Stimulated activated naive CD8-positive, alpha-beta T cell treated with anti-CD3 and anti-CD28 coated beads, Interleukin-15, amount 100 ng/mL, for 72 hours (primary cell): ENCODE measurements around the gene MBP.

Experiments
- ATAC-seq: fragments of 150-1000 bp; cut with Tn5 transposase; 2 replicates; pipeline ENCODE4 v1.10.0; 2021; ENCODE audit warnings: mild to moderate bottlenecking, moderate library complexity
- DNase-seq, 2 donors: peaks; one replicate each; pipeline ENCODE4 v3.0.0; 2021 to 2022
- H3K27ac Mint-ChIP-seq, 2 donors: one replicate each; pipeline ENCODE4 v1.8.0; 2022; ENCODE audit warnings: mild to moderate bottlenecking in 2 of 2, mixed read lengths in 2 of 2, moderate library complexity in 2 of 2
- H3K27me3 Mint-ChIP-seq: one replicate; pipeline ENCODE4 v1.8.0; 2022; ENCODE audit warnings: mixed read lengths
- H3K4me1 Mint-ChIP-seq: one replicate; pipeline ENCODE4 v1.8.0; 2022; ENCODE audit warnings: mild to moderate bottlenecking, mixed read lengths
- H3K4me3 Mint-ChIP-seq, 2 donors: one replicate each; pipeline ENCODE4 v1.8.0; 2022; ENCODE audit warnings: mild to moderate bottlenecking in 2 of 2, mixed read lengths in 2 of 2, moderate library complexity in 1 of 2
- H3K9me3 Mint-ChIP-seq, 2 donors: one replicate each; pipeline ENCODE4 v1.8.0; 2022; ENCODE audit warnings: mixed read lengths in 2 of 2

Gene MBP

GRCh38 chr18:77114415-77115191, 18.0 kb downstream of the MBP start:
- H3K4me3 Mint-ChIP-seq = peak overlapping the region; percentile 15 to 42
- H3K4me1 Mint-ChIP-seq = peaks cover 93% of the 10 kb centered on the region
- ATAC-seq = peak; percentile 80
- H3K27ac Mint-ChIP-seq = peak overlapping the region; percentile 57 to 59
- no peaks in the 10 kb centered on the region for H3K27me3 Mint-ChIP-seq
- H3K9me3 Mint-ChIP-seq = no peaks in the 10 kb centered on the region
- peak in 1 of 2 donors; percentile 45 for DNase-seq

GRCh38 chr18:77114152-77114414, 18.5 kb downstream of the MBP start:
- Mint-ChIP-seq H3K9me3 (no peaks in the 10 kb centered on the region), H3K4me3 (peak overlapping the region in 1 of 2 donors; percentile 42), H3K27me3 (no peaks in the 10 kb centered on the region), H3K27ac (no peak overlapping the region), H3K4me1 (peaks cover 93% of the 10 kb centered on the region)
- no peak for ATAC-seq
- DNase-seq = no peak

- no peaks in the 10 kb centered on the region for H3K27me3 Mint-ChIP-seq
- no peak overlapping the region for H3K4me3 Mint-ChIP-seq
- no peak overlapping the region for H3K27ac Mint-ChIP-seq
- H3K9me3 Mint-ChIP-seq = no peaks in the 10 kb centered on the region
- DNase-seq (no peak), ATAC-seq (no peak)
- H3K4me1 Mint-ChIP-seq = peaks cover 93% of the 10 kb centered on the region
These were observed 19.0 kb downstream of the MBP start for GRCh38 chr18:77113361-77114151.

- ATAC-seq (no peak), DNase-seq (no peak)
- Mint-ChIP-seq H3K4me3 (peak overlapping the region in 1 of 2 donors; percentile 10), H3K4me1 (peaks cover 98% of the 10 kb centered on the region), H3K9me3 (no peaks in the 10 kb centered on the region), H3K27ac (peak overlapping the region in 1 of 2 donors; percentile 67), H3K27me3 (no peaks in the 10 kb centered on the region)
These were observed 19.9 kb downstream of the MBP start for GRCh38 chr18:77112747-77113092.

GRCh38 chr18:77111951-77112746, 20.4 kb downstream of the MBP start:
- ATAC-seq = no peak
- Mint-ChIP-seq H3K4me1 (peaks cover 98% of the 10 kb centered on the region), H3K9me3 (peaks cover 0 to 5% of the 10 kb centered on the region in 2 donors), H3K27ac (peak overlapping the region; percentile 9 to 67), H3K27me3 (no peaks in the 10 kb centered on the region), H3K4me3 (peak overlapping the region in 1 of 2 donors; percentile 16)
- DNase-seq = no peak

- no peak overlapping the region for H3K27ac Mint-ChIP-seq
- peaks cover 99% of the 10 kb centered on the region for H3K4me1 Mint-ChIP-seq
- H3K27me3 Mint-ChIP-seq = no peaks in the 10 kb centered on the region
- H3K9me3 Mint-ChIP-seq = peaks cover under 1 to 12% of the 10 kb centered on the region in 2 donors
- DNase-seq (no peak), ATAC-seq (no peak)
- no peak overlapping the region for H3K4me3 Mint-ChIP-seq
These were observed 21.1 kb downstream of the MBP start for GRCh38 chr18:77111449-77111848.

GRCh38 chr18:77110936-77111335, 21.6 kb downstream of the MBP start:
- Mint-ChIP-seq H3K27me3 (no peaks in the 10 kb centered on the region), H3K4me1 (peaks cover 99% of the 10 kb centered on the region), H3K27ac (no peak overlapping the region), H3K4me3 (no peak overlapping the region), H3K9me3 (peaks cover 4 to 17% of the 10 kb centered on the region in 2 donors)
- DNase-seq = no peak
- ATAC-seq = no peak

GRCh38 chr18:77110400-77110799, 22.2 kb downstream of the MBP start:
- Mint-ChIP-seq H3K4me1 (peaks cover 100% of the 10 kb centered on the region), H3K27me3 (no peaks in the 10 kb centered on the region), H3K4me3 (no peak overlapping the region), H3K9me3 (peaks cover 4 to 22% of the 10 kb centered on the region in 2 donors), H3K27ac (no peak overlapping the region)
- ATAC-seq (no peak), DNase-seq (no peak)

- ATAC-seq = no peak
- DNase-seq = no peak
- no peaks in the 10 kb centered on the region for H3K27me3 Mint-ChIP-seq
- no peak overlapping the region for H3K4me3 Mint-ChIP-seq
- H3K4me1 Mint-ChIP-seq = peaks cover 100% of the 10 kb centered on the region
- H3K9me3 Mint-ChIP-seq = peaks cover 4 to 23% of the 10 kb centered on the region in 2 donors
- no peak overlapping the region for H3K27ac Mint-ChIP-seq
These were observed 22.9 kb downstream of the MBP start for GRCh38 chr18:77109648-77110019.

- no peaks in the 10 kb centered on the region for H3K27me3 Mint-ChIP-seq
- DNase-seq (no peak), ATAC-seq (no peak)
- H3K9me3 Mint-ChIP-seq = peaks cover 4 to 23% of the 10 kb centered on the region in 2 donors
- peak overlapping the region in 1 of 2 donors; percentile 72 for H3K27ac Mint-ChIP-seq
- no peak overlapping the region for H3K4me3 Mint-ChIP-seq
- H3K4me1 Mint-ChIP-seq = peaks cover 100% of the 10 kb centered on the region
These were observed 23.5 kb downstream of the MBP start for GRCh38 chr18:77108821-77109647.

GRCh38 chr18:77108001-77108692, 24.4 kb downstream of the MBP start:
- ATAC-seq (peak; percentile 74), DNase-seq (peak in 1 of 2 donors; percentile 45)
- peaks cover 4 to 23% of the 10 kb centered on the region in 2 donors for H3K9me3 Mint-ChIP-seq
- H3K27me3 Mint-ChIP-seq = no peaks in the 10 kb centered on the region
- peaks cover 100% of the 10 kb centered on the region for H3K4me1 Mint-ChIP-seq
- peak overlapping the region; percentile 43 to 62 for H3K4me3 Mint-ChIP-seq
- peak overlapping the region in 1 of 2 donors; percentile 44 for H3K27ac Mint-ChIP-seq

GRCh38 chr18:77107292-77107691, 25.3 kb downstream of the MBP start:
- peaks cover 94% of the 10 kb centered on the region for H3K4me1 Mint-ChIP-seq
- H3K27me3 Mint-ChIP-seq = no peaks in the 10 kb centered on the region
- ATAC-seq (no peak), DNase-seq (no peak)
- peaks cover 4 to 23% of the 10 kb centered on the region in 2 donors for H3K9me3 Mint-ChIP-seq
- peak overlapping the region; percentile 27 to 44 for H3K4me3 Mint-ChIP-seq
- peak overlapping the region in 1 of 2 donors; percentile 92 for H3K27ac Mint-ChIP-seq

- Mint-ChIP-seq H3K9me3 (peaks cover 4 to 23% of the 10 kb centered on the region in 2 donors), H3K4me1 (peaks cover 94% of the 10 kb centered on the region), H3K27me3 (no peaks in the 10 kb centered on the region), H3K4me3 (peak overlapping the region; percentile 62 to 66), H3K27ac (peak overlapping the region; percentile 28 to 76)
- DNase-seq (peak; percentile 64 to 81), ATAC-seq (peak; percentile 41)
These were observed 26.3 kb downstream of the MBP start for GRCh38 chr18:77106331-77106730.

- Mint-ChIP-seq H3K9me3 (peaks cover 4 to 23% of the 10 kb centered on the region in 2 donors), H3K27me3 (no peaks in the 10 kb centered on the region), H3K27ac (peak overlapping the region in 1 of 2 donors; percentile 51), H3K4me3 (peak overlapping the region; percentile 62 to 66), H3K4me1 (peaks cover 94% of the 10 kb centered on the region)
- ATAC-seq (no peak), DNase-seq (no peak)
These were observed 26.9 kb downstream of the MBP start for GRCh38 chr18:77105680-77106079.
